Activated B cell treated with CpG ODN at 0.5 μM for 24 hours (primary cell): Measurements from ENCODE around the gene SLC66A2. TPM values are rescaled to one million over a fixed set of nuclear protein-coding genes. Genes with fewer than 3 reads are reported as not detected.

Experiments
- ATAC-seq: fragments of 200-7000 bp; cut with Tn5 transposase; one replicate; pipeline ENCODE4 v1.10.0; 2021; ENCODE audit warnings: low read depth, mild to moderate bottlenecking, moderate library complexity
- CTCF ChIA-PET: fragments of 350-600 bp; sonication (Branson Sonifier 250); formaldehyde crosslinking; loops from one replicate; lab custom pipeline; 2021; ENCODE audit warnings: antibody characterized with exemption; lab: Charles Lee
- POLR2A ChIA-PET: fragments of 350-600 bp; sonication (Branson Sonifier 250); formaldehyde crosslinking; loops from one replicate; lab custom pipeline; 2021; ENCODE audit warnings: antibody characterized with exemption; lab: Charles Lee
- DNase-seq: peaks from one replicate; pipeline ENCODE4 v3.0.0; 2022
- H3K27ac Mint-ChIP-seq: one replicate; pipeline ENCODE4 v1.8.0; 2020; ENCODE audit warnings: mixed read lengths
- H3K27me3 Mint-ChIP-seq: one replicate; pipeline ENCODE4 v1.8.0; 2021; ENCODE audit warnings: mixed read lengths
- H3K36me3 Mint-ChIP-seq: one replicate; pipeline ENCODE4 v1.8.0; 2021; ENCODE audit warnings: low read depth, mixed read lengths
- H3K4me1 Mint-ChIP-seq: one replicate; pipeline ENCODE4 v1.8.0; 2021; ENCODE audit warnings: mixed read lengths
- H3K4me3 Mint-ChIP-seq: one replicate; pipeline ENCODE4 v1.8.0; 2020; ENCODE audit warnings: mild to moderate bottlenecking, mixed read lengths
- H3K9me3 Mint-ChIP-seq: one replicate; pipeline ENCODE4 v1.8.0; 2020; ENCODE audit warnings: mixed read lengths
- CTCF ChIP-seq: fragments of 200-600 bp; IDR thresholded peaks from one replicate; pipeline ENCODE4 v1.8.0; 2022; ENCODE audit warnings: antibody characterized with exemption, mild to moderate bottlenecking
- intact Hi-C: fragments of 100-400 bp; cut with micrococcal nuclease; formaldehyde crosslinking; loops from one replicate; pipeline ENCODE4 v1.15.1; 2024
- total RNA-seq: library from RNA; stranded (reverse); gene quantifications from 2 replicates; pipeline ENCODE4 v1.2.3, GENCODE V29; 2022

SLC66A2 gene
- total RNA-seq, 1 donor from 2014 or later = 36.4 TPM

GRCh38 chr18:79874553-79875530 lies 76.6 kb downstream of the SLC66A2 start:
- no peak for TF ChIP-seq CTCF
- ATAC-seq (no peak), DNase-seq (no peak)
- Mint-ChIP-seq H3K4me3 (no peak overlapping the region), H3K9me3 (no peaks in the 10 kb centered on the region), H3K27ac (no peak overlapping the region), H3K27me3 (no peaks in the 10 kb centered on the region), H3K4me1 (no peaks in the 10 kb centered on the region), H3K36me3 (no peaks in the 10 kb centered on the region)
- intact Hi-C loops = no loop called here
- ChIA-PET CTCF (no interaction called here), POLR2A (interaction anchor here (0.5 kb wide), 1 partner anchor 897 kb away, joined by 3 read pairs; no protein-coding TSS in a partner anchor)

GRCh38 chr18:79873449-79874110 lies 77.9 kb downstream of the SLC66A2 start:
- no peak overlapping the region for H3K27ac Mint-ChIP-seq
- no peaks in the 10 kb centered on the region for H3K27me3 Mint-ChIP-seq
- H3K4me3 Mint-ChIP-seq = no peak overlapping the region
- DNase-seq (no peak), ATAC-seq (no peak)
- ChIA-PET CTCF (no interaction called here), POLR2A (no interaction called here)
- H3K36me3 Mint-ChIP-seq = no peaks in the 10 kb centered on the region
- no peak for TF ChIP-seq CTCF
- H3K9me3 Mint-ChIP-seq = no peaks in the 10 kb centered on the region
- intact Hi-C loops = no loop called here
- H3K4me1 Mint-ChIP-seq = no peaks in the 10 kb centered on the region

GRCh38 chr18:79872527-79873444 lies 78.7 kb downstream of the SLC66A2 start:
- CTCF ChIA-PET = no interaction called here
- H3K27ac Mint-ChIP-seq = no peak overlapping the region
- no peak overlapping the region for H3K4me3 Mint-ChIP-seq
- intact Hi-C loops = no loop called here
- POLR2A ChIA-PET = interaction anchor here (0.6 kb wide), 1 partner anchor 16 kb away, joined by 3 read pairs; no protein-coding TSS in a partner anchor
- no peaks in the 10 kb centered on the region for H3K27me3 Mint-ChIP-seq
- DNase-seq = no peak
- no peaks in the 10 kb centered on the region for H3K36me3 Mint-ChIP-seq
- no peak for ATAC-seq
- H3K4me1 Mint-ChIP-seq = no peaks in the 10 kb centered on the region
- H3K9me3 Mint-ChIP-seq = no peaks in the 10 kb centered on the region
- TF ChIP-seq CTCF = no peak

- Mint-ChIP-seq H3K27me3 (no peaks in the 10 kb centered on the region), H3K36me3 (no peaks in the 10 kb centered on the region), H3K27ac (no peak overlapping the region), H3K4me3 (no peak overlapping the region), H3K4me1 (no peaks in the 10 kb centered on the region), H3K9me3 (no peaks in the 10 kb centered on the region)
- no peak for TF ChIP-seq CTCF
- ChIA-PET CTCF (no interaction called here), POLR2A (interaction anchor here (0.6 kb wide), 1 partner anchor 17 kb away, joined by 3 read pairs; no protein-coding TSS in a partner anchor)
- intact Hi-C loops = no loop called here
- no peak for ATAC-seq
- DNase-seq = no peak
Measured at GRCh38 chr18:79871481-79872091, 79.9 kb downstream of the SLC66A2 start.
